Cardiac muscle cell (in vitro differentiated cells and primary cell): Measurements from ENCODE around the gene IGFN1. TPM values are rescaled to one million over a fixed set of nuclear protein-coding genes. Genes with fewer than 3 reads are reported as not detected.
"Not testable (repeated sequence)": the region's sequence is repeated elsewhere in the genome, so short reads cannot be mapped to it uniquely, and the experiment has no call there.

Experiments used
- DNase-seq, 2 donors: peaks; one replicate each; pipeline versions ENCODE4 v3.0.0 to v3.0.0-alpha.2; 2010 to 2017; ENCODE audit warnings: low read depth in 1 of 2, low spot score in 1 of 2
- H3K27ac ChIP-seq: fragments of 200-600 bp; sonication (generic); 2 replicates; pipeline ENCODE4 v1.5.1; 2016
- H3K27me3 ChIP-seq: fragments of 200-600 bp; sonication (generic); 2 replicates; pipeline ENCODE4 v1.6.0; 2016; ENCODE audit warnings: control low read depth
- H3K36me3 ChIP-seq: fragments of 200-600 bp; sonication (generic); 2 replicates; pipeline ENCODE4 v1.5.1; 2016; ENCODE audit warnings: control low read depth
- H3K4me1 ChIP-seq: fragments of 200-600 bp; sonication (generic); 2 replicates; pipeline ENCODE4 v1.8.1; 2017; ENCODE audit warnings: low read depth, mild to moderate bottlenecking, mixed run types
- H3K4me3 ChIP-seq: fragments of 200-600 bp; sonication (generic); 2 replicates; pipeline ENCODE4 v1.5.1; 2016; ENCODE audit warnings: mild to moderate bottlenecking
- H3K9me3 ChIP-seq: fragments of 200-600 bp; sonication (generic); 2 replicates; pipeline ENCODE4 v1.5.1; 2017; ENCODE audit warnings: low read depth, mild to moderate bottlenecking, control low read depth
- polyA plus RNA-seq: library from polyadenylated mRNA; unstranded; fragments of >200 nt; fragmentation: Nextera tagmentation; extraction: Ambion mirVana; gene quantifications from 2 replicates; pipeline ENCODE4 v1.2.1, GENCODE V29; 2016
- total RNA-seq: library from RNA; depleted of rRNA; stranded (reverse); fragments of >200 nt; gene quantifications from 2 replicates; pipeline ENCODE4 v1.2.3, GENCODE V29; 2016
- TF ChIP-seq, protein P1 (sequence below): IDR thresholded peaks from 2 replicates; pipeline ENCODE4 v1.5.1; 2012; ENCODE audit warnings: low read depth, mild to moderate bottlenecking, low read length

IGFN1 gene
- total and polyA plus RNA-seq, 2 experiments from 2014 or later, result not detected

DNA sequence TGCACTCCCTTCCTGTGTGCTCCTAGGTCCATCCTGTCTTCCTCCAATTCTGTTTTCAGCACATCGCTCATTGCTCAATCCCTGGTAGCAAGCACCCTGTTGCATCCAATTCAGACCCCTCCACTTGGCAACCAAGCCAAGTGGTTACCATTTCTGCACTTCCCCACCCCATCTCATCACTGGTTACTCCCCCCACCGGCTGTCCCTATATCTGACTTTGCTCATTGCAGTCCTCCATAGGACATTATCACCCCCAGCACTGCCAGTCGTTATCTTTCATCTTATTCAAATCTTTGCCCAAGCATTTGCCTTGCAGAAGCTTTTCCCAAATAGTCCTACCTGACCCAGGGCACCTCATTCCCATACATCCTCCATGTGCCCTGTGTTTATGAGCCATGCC is 34.3 kb upstream of the IGFN1 start:
- TF ChIP-seq, protein P1, sequence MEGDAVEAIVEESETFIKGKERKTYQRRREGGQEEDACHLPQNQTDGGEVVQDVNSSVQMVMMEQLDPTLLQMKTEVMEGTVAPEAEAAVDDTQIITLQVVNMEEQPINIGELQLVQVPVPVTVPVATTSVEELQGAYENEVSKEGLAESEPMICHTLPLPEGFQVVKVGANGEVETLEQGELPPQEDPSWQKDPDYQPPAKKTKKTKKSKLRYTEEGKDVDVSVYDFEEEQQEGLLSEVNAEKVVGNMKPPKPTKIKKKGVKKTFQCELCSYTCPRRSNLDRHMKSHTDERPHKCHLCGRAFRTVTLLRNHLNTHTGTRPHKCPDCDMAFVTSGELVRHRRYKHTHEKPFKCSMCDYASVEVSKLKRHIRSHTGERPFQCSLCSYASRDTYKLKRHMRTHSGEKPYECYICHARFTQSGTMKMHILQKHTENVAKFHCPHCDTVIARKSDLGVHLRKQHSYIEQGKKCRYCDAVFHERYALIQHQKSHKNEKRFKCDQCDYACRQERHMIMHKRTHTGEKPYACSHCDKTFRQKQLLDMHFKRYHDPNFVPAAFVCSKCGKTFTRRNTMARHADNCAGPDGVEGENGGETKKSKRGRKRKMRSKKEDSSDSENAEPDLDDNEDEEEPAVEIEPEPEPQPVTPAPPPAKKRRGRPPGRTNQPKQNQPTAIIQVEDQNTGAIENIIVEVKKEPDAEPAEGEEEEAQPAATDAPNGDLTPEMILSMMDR, result no peak
- peaks cover 5% of the 10 kb centered on the region for H3K36me3 ChIP-seq
- DNase-seq, result no peak
- no peaks in the 10 kb centered on the region for H3K27me3 ChIP-seq
- no peak overlapping the region for H3K4me3 ChIP-seq
- no peaks in the 10 kb centered on the region for H3K9me3 ChIP-seq
- no peak overlapping the region for H3K27ac ChIP-seq
- H3K4me1 ChIP-seq, result peaks cover 9% of the 10 kb centered on the region

DNA sequence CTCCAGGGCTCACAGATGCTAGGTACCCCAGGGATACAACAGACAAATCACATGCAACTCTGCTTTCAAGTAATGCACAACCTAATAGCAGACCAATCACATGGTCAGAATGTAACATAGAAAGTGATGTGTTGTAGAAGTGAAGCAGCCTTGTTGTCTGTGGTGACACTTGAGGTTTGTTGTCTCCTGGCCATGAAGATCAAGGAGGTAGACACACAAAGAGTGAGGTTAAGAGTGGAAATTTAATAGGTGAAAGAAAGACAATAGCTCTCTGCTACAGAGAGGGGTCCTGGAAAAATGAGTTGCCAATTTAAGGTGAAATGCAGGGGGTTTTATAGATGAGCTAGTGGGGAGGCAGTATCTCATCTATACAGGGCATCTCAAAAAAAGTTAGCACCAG is 33.8 kb upstream of the IGFN1 start:
- no peak overlapping the region for H3K4me3 ChIP-seq
- no peaks in the 10 kb centered on the region for H3K9me3 ChIP-seq
- peaks cover 9% of the 10 kb centered on the region for H3K4me1 ChIP-seq
- H3K27me3 ChIP-seq, result no peaks in the 10 kb centered on the region
- peaks cover under 1% of the 10 kb centered on the region for H3K36me3 ChIP-seq
- TF ChIP-seq, protein P1, result no peak
- no peak overlapping the region for H3K27ac ChIP-seq
- DNase-seq, result no peak

DNA sequence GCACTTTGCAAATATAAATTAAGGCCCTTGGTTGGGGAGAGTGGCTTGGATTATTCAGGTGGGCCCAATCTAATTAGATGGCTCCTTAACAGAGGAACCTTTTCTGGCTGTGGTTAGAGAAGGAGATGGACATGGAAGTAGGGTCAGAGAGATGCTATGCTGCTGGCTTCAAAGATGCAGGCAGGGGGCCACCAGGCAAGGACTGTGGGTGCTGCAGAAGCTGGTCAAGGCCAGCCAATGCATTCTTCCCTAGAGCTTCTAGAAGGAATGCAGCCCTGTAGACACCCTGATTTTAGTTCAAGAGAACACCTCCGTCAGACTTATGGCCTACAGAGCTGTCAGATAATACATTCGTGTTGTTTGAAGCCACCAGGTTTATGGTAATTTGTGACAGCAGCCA is 32.7 kb upstream of the IGFN1 start:
- H3K9me3 ChIP-seq, result no peaks in the 10 kb centered on the region
- no peaks in the 10 kb centered on the region for H3K36me3 ChIP-seq
- DNase-seq, result no peak
- no peaks in the 10 kb centered on the region for H3K27me3 ChIP-seq
- TF ChIP-seq, protein P1, result no peak
- H3K27ac ChIP-seq, result no peak overlapping the region
- H3K4me3 ChIP-seq, result no peak overlapping the region
- H3K4me1 ChIP-seq, result peaks cover 9% of the 10 kb centered on the region

DNA sequence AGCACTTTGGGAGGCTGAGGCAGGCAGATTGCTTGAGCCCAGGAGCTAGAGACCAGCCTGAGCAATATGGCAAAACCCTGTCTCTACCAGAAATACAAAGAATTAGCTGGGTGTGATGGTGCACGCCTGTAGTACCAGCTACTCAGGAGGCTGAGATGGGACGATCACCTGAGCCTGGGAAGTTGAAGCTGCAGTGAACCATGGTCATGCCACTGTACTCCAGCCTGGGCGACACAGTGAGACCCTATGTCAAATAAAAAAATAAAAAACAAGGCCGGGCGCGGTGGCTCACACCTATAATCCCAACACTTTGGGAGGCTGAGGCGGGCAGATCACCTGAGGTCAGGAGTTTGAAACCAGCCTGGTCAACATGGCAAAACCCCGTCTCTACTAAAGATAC is 27.6 kb upstream of the IGFN1 start:
- not testable (repeated sequence) for H3K9me3 ChIP-seq, H3K4me3 ChIP-seq, H3K27ac ChIP-seq, DNase-seq, H3K4me1 ChIP-seq, H3K27me3 ChIP-seq, H3K36me3 ChIP-seq

DNA sequence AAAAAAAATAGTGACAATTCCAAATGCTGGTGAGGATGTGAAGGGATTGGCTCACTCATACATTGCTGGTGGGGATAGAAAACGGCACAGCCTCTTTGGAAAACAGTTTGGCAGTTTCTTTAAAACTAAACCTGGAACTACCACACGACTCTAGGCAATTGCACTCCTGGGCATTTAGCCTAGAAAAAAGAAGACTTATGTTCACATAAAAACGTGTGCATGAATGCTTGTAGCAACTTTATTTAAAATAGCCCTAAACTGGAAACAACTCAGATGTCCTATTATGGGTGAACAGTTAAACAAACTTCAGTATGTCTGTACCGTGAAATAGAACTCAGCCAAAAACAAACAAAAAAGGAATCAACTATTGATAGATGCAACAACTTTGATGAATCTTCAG is 26.9 kb upstream of the IGFN1 start:
- no peaks in the 10 kb centered on the region for H3K9me3 ChIP-seq
- no peaks in the 10 kb centered on the region for H3K36me3 ChIP-seq
- TF ChIP-seq, protein P1, result no peak
- H3K4me1 ChIP-seq, result no peaks in the 10 kb centered on the region
- H3K27me3 ChIP-seq, result no peaks in the 10 kb centered on the region
- H3K27ac ChIP-seq, result no peak overlapping the region
- DNase-seq, result no peak
- H3K4me3 ChIP-seq, result no peak overlapping the region

DNA sequence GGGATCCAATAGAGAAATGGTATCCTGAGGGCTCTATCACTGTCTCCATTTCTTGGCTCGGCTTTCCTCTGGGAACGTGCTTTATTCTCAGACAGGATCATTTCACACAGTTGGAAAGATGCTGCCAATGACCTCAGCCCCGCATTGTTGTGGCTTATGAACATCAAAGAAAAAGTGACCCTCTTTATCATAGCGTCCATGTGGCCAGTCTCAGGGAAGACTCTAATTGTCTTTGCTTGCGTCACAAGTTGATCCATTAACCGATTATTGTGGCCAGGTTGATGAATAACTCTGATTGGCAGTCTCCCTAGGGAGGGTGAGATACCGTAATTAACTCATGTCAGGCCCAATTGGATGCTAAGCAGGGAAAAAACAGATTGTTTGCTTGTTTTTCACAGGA is 26.0 kb upstream of the IGFN1 start:
- Histone ChIP-seq H3K36me3 (no peaks in the 10 kb centered on the region), H3K9me3 (no peaks in the 10 kb centered on the region), H3K4me1 (peaks cover 2% of the 10 kb centered on the region), H3K27me3 (no peaks in the 10 kb centered on the region), H3K4me3 (no peak overlapping the region), H3K27ac (no peak overlapping the region)
- TF ChIP-seq, protein P1, result no peak
- no peak for DNase-seq
